NCI-H82 (cell line): Measurements from ENCODE around the gene OR2T34.
"Not testable (repeated sequence)": the region's sequence is repeated elsewhere in the genome, so short reads cannot be mapped to it uniquely, and the experiment has no call there.

Source experiments
- DNase-seq: peaks from one replicate; lab custom pipeline; 2025; lab: John Stamatoyannopoulos, UW

Gene OR2T34

GRCh38 chr1:248574657-248575056 is at the start of gene OR2T34:
TSS of gene OR2T34 (minus strand) at chr1:248574757. CDS start at chr1:248574757, 0 bp downstream.
- not testable (repeated sequence) for DNase-seq

GRCh38 chr1:248622570-248623001 is 48.0 kb upstream of the OR2T34 start:
- DNase-seq = peak; percentile 69

GRCh38 chr1:248621770-248622169 is 47.2 kb upstream of the OR2T34 start:
- no peak for DNase-seq

DNA sequence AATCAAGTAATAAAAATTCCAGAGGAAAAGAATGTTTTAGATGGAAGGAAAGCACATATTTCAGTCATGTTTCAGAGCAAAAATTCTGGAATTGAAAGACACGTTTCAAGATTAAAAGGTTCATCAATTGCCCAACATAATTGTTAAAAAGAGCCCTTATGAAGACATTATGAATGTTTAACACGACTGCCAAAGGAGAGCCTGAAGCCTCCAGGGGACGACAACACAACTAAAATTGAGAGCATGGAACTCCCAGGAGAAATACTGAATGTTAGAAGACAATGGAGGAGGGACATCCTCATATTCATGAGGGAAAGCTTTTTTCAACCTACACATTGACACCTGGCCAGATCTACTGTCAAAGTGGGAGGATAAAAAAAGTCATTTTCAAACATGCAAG is 44.3 kb upstream of the OR2T34 start:
- DNase-seq = peak; percentile 67

DNA sequence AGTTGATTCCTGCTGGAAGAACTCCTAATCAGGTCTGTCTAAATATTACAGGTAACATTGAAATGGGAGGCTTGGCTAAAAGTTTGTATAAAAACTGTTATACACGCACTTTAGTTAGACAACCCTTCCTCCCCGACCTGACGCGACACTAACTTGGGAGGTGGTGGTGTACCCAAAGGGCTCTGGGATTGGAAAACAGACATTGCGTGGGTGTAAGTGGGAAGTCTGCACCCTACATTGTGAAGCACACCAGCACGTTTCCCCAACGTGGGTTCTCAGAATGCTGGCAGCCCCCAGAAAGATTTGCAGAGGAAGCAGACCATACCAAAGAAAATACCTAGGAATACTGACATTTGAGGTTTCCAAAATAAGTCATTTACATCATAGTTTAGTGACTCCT is 43.6 kb upstream of the OR2T34 start:
- DNase-seq = no peak

DNA sequence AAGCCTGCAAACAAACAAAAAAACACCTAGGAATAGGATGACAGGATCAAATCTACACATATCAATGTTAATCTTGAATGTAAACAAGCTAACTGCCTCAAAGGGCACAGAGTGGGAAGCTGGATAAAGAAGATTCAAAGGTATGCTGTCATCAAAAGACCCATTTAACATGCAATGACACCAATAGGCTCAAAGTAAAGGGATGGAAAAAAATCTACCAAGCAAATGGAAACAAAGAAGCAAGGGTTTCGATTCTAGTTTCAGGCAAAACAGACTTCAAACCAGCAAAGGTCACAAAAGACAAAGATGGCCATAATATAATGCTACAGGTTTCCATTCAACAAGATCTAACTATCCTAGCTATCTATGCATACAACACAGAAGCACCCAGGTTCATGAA is 39.2 kb upstream of the OR2T34 start:
- DNase-seq = no peak

GRCh38 chr1:248611883-248612414 is 37.4 kb upstream of the OR2T34 start:
- no peak for DNase-seq

DNA sequence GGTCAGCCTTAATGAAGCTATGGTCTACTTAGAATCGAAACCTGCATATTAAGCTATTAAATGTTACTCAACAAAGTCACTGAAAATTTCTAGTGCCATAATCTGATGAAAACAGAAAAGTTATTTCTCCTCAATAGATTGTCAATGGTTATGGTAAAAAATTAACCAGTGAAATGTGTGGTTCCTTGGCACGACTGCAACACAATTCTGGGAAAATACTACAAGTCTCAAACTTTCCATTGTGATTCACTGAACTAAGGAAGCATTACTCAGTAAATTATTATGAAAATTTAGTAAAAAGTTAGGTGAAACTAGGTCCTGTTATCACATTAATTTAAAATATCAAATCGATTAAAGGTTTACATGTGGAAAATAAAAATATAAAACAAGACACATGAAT is 35.7 kb upstream of the OR2T34 start:
- DNase-seq = no peak

DNA sequence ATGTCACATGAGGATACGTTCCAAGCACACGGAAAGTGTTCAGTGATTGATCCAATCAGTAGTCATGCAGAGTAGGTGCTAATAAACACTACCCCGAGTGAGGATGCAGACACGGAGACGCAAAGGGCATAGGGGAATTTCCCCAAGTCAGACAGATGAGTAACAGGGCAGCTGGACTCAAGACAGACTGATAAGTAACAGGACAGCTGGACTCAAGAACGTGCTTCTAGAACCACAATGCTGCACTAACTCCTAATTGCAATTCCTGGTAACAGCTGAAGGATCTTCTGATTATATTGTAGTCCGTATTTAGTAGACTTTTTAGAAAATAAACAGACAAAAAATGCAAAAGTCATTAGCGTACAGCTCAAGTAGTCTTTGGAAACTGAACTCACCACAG is 24.8 kb upstream of the OR2T34 start:
- no peak for DNase-seq

DNA sequence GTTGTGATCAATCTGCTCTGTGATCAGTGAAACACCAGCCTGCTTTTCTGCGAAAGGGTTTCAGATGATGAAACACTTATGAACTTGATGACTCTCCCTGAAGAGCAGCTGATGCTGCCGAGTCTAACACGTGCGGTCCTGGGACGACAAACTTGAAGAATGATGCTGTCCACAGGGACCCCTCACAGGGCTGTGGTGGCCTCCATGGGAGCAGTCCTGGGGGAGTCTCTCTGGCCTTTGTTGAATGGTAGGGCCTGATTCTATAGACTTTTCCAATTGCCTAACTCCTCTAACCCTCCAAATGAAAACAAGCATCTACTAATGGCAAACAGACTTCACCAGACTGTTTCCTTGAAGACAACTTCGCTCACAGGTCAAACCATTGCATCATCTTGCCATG is 23.0 kb upstream of the OR2T34 start, which contains the start of gene OR2T10:
Gene OR2T10, minus strand, starts transcription at position 112 of the 400 bp plus-strand sequence. CDS start 3,932 bp downstream, outside the sequence.
- no peak for DNase-seq

DNA sequence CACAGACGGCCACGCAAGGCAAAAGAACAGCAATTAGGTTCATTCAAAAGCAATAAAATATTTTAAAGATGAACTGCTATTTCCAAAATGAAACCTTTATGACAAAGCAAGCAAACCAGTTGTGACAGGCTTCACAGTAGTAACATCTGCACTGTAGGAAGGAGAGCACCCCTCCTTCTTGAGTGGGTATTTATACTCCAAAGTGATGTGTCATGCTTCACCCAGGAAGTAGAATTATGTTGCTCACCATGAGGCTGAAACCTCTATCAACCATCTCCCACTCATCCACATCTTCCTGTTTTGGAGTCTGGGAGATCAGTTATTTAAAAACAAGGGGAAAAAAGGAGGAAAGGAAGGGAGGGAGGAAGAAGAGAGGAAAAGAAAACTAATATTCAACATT is 22.1 kb upstream of the OR2T34 start:
- DNase-seq = no peak

- no peak for DNase-seq
Measured at GRCh38 chr1:248593226-248593625, 18.7 kb upstream of the OR2T34 start.

DNA sequence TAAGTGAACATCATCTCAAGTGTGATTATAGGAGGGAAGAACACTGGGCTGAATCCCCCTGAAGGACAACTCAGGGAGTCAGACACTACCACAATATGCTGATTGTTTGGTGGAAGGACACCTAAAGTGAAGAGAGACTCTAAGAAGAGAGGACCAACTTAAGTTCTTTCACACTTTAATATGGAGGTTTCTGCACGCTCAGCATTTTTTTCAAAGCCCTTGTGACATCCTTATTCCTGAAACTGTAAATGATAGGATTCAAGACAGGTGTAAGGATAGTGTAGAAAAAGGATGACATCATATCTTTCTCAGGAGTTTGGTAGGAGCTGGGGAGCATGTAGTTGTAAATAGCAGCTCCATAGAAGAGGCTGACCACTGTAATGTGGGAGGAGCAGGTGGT is 18.1 kb upstream of the OR2T34 start:
- DNase-seq = no peak

DNA sequence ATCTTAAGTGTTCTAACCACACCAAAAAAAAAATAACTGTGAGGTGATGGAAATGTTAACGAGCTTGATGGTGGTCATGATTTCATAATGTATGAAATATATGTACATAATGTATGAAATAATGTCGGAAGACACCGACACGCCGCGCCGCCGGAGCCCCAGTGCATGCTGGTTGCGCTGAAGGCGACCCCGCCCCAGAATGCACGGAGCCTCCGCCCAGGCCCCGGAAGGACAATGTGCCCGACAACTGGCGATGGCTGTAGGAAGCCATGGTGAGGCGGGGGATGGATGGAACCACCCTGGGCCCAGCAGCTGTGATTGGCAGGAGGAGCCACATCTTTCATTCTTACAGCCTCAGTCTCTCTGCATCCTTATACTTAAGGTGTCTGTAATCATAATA is 15.5 kb upstream of the OR2T34 start:
- DNase-seq = peak; percentile 17

GRCh38 chr1:248589334-248589733 is 14.8 kb upstream of the OR2T34 start:
- DNase-seq = no peak

GRCh38 chr1:248585266-248585665 is 10.7 kb upstream of the OR2T34 start:
- DNase-seq = no peak

DNA sequence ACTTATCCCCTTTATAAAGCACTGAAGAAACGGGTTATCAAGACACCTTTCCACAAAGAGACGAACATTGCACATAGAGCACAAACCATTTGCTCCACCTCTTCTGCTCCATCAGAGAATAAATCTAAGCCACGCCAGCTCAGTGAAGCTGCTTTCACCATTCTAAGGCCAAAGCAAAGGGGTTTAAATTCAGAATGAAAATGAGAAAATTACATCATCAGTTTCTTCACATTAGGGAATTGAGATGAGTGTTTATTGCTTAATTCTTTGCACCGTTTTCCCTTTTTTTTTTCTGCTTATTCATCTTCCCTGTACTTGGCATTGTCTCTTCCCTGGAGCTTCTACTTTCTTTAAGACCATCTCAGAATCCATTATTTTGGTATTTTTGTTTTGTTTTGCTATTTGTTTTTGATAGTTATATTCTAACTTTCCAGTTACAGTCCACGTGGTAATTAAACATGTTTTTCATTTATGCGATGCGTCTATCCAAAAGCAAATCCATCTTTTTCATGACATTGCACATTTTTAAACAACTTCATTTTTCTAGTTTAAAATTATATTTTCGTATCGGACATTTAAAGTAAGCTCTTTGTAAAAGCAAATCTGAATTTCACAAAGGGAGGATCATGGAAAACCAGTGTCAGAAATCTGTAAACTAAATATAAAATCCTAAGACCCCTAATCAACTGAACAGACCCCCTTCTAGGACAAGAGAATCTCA is 1.9 kb upstream of the OR2T34 start:
- no peak for DNase-seq

DNA sequence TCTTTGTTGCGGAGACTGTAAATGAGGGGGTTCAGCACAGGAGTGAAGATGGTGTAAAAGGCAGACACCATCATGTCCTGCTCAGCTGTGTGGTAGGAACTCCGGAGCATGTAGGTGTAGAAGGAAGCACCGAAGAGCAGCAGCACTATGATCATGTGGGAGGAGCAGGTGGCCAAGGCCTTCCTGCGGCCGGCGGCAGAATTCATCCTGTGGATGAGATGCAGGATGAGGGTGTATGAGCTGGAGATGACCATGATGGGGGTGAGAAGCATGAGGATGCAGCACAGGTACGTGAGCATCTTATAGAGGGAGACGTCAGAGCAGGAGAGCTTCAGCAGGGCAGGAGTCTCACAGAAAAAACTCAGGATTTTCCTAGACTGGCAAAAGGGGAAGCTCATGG is 701 bp downstream of the OR2T34 start:
- DNase-seq = not testable (repeated sequence)

GRCh38 chr1:248572049-248572448 is 2.5 kb downstream of the OR2T34 start:
- not testable (repeated sequence) for DNase-seq

GRCh38 chr1:248570811-248571210 is 3.7 kb downstream of the OR2T34 start:
- DNase-seq = not testable (repeated sequence)

DNA sequence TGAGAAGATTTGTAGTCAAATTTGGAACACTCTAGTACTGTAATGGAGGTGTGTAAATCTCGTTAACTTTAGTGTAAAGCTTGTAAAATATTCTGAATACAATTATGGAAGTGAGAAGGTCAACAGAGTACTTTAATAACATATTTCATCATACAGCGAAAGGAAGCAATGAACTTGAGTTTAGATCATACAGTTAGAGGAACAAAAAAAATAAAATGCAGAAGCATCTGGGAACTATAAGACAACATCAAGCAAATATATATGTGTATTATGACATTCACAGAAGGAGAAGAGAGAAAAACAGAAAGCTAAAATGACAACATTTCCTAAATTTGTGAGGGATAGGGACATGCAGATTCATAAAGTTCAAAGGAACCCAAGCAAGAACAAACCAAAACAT is 5.5 kb downstream of the OR2T34 start:
- not testable (repeated sequence) for DNase-seq

- DNase-seq = not testable (repeated sequence)
Measured at GRCh38 chr1:248565530-248566373, 8.8 kb downstream of the OR2T34 start.

- not testable (repeated sequence) for DNase-seq
Measured at GRCh38 chr1:248562672-248563071, 11.9 kb downstream of the OR2T34 start, which contains the start of gene OR2T29. TSS of gene OR2T29 (minus strand) at chr1:248562772. CDS start at chr1:248559491, 3,281 bp downstream.
